GM10847 (cell line): ENCODE measurements around the gene TYW3.
A peak's percentile ranks its signal among the peaks of the same experiment; 100 is the strongest.

Experiments
- POLR2A ChIP-seq: IDR thresholded peaks from 2 replicates; pipeline ENCODE4 v1.6.1; 2011; ENCODE audit not compliant: insufficient read length; ENCODE audit errors: extremely low read depth

The TYW3 gene, protein sequence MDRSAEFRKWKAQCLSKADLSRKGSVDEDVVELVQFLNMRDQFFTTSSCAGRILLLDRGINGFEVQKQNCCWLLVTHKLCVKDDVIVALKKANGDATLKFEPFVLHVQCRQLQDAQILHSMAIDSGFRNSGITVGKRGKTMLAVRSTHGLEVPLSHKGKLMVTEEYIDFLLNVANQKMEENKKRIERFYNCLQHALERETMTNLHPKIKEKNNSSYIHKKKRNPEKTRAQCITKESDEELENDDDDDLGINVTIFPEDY

DNA sequence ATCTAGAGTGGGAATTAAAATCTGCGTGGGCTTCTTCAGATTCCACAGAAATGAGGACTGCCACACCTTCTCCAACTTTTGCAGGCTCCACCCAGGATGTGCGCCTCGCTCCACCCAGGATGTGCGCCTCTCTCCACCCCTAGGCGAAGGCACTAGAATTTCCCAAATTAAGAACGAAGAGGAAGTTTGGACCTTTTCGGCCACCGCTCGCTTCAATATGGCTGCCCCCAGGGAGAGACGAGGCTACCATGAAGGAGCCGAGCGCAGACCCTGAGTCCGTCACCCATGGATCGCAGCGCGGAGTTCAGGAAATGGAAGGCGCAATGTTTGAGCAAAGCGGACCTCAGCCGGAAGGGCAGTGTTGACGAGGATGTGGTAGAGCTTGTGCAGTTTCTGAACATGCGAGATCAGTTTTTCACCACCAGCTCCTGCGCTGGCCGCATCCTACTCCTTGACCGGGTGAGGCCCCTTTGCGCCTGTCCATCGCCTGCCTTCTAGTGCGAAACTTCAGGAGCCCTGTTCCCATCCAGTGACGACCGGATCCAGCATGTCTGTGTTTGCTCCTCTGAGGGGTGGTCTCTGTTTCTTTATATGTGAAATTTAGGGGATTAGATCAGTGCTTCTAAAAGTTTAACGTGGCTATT, at the start of gene TYW3, which contains the start of gene CRYZ:
Gene TYW3 (plus strand): TSS at position 193 of the 644 bp plus-strand sequence. CDS start 93 bp downstream, at position 286.
Gene CRYZ (minus strand): TSS at position 91 of the 644 bp plus-strand sequence. CDS start 8,229 bp downstream, outside the sequence.
- peak; percentile 65 for TF ChIP-seq POLR2A

DNA sequence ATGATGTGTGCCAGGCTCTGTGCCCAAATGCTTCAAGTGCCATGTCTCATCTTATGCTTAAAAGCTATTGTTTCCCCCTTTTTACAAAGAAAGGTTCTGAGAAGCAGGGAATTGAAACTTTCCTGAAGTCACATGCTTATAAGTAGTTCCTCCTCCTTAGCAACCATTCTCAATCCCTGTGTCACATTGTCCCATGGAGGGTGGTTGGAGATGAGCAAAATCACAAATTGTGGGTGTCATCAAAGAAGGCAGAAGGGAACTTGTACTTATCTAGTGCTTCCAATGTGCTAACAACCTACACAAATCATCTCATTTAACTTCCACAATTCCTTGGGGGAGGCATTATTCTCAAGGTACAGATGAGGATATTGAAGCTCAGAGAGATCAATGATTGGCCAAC, 49.3 kb upstream of the TYW3 start:
- no peak for TF ChIP-seq POLR2A

DNA sequence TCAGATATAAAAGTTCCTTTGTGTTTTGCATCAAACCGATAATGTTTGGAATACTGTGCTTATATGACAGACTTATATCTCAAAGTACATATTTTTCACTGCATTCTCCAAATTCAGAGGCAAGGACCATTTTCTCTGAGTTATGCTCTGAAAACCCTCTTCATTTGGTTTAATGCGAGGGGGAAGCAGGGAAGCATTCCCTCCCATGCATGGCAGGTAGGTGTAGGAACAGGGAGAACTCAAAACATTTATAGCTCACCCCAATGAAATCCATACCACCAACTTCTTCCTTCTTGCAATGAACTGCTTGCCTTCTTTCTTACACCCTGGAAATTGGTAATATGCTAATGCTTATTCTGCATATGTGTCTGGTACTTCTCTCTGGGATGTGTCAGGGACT, 48.7 kb upstream of the TYW3 start:
- no peak for TF ChIP-seq POLR2A

DNA sequence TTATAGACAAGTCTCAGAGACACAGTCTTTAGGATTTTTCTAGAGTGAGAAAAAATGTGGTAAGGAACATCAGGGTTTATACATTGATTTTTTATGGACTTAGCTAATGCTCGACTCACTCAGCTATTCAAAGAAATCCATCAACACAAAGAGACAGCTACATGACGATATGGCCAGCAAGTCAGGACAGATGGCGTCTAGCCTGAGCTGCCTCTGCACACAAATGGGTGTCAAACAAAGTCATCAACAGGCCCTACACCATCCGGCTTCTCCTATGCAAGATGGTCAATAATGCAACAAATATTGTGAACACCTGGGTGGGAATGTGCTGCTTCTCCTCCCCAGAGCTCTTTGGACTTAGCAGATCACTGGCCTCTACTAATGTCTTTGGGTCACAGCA, 46.0 kb upstream of the TYW3 start:
- no peak for TF ChIP-seq POLR2A

DNA sequence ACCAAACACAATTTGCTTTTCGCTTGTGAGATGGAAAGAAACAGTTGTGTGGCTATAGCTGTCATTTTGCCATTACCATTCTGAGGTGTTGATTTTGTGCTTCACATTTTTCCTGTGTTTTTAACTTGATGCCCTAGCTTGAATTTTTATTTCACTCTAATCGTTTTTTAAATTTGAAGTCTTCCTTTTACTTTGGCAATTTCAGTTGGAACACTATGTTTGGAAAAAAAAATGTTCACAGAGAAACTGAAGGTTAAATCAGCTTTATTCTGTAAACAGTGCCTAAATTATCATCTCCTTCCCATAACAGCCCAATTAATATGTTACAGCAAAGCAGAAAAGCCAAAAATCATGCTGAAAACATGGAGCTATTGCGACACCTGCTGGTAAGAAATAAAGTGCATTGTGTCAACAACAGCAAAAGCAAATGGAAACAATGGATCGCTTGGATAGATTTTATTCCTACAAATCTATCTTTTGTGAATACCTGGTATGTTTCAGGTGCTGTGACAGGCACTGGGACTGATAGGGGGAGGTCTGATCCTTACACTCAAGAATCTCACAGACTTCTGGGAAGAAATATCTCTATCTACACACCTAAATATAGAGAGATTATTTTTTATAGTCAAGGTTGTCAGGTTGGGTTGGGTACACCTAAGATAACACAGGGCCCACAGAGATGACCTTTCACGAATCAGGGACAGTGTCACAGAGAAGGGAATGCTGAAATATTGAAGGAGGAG, 43.2 kb upstream of the TYW3 start:
- TF ChIP-seq POLR2A, result no peak

DNA sequence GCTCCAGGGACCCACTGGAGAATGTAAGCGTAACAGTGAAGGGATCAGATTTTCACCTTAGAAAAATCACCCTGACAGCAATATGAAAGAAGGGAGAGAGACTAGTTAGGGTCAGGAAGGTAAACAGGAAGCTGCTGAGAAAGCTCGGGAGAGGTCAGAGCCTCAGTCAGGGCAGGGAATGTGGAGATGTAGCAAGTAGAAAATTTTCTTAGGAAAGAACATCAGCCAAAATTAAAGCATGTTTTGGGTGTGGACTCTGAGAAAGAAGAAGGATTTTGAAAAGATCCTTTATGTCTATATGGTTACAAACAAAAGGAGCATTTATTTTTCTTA, 42.6 kb upstream of the TYW3 start:
- TF ChIP-seq POLR2A, result no peak

DNA sequence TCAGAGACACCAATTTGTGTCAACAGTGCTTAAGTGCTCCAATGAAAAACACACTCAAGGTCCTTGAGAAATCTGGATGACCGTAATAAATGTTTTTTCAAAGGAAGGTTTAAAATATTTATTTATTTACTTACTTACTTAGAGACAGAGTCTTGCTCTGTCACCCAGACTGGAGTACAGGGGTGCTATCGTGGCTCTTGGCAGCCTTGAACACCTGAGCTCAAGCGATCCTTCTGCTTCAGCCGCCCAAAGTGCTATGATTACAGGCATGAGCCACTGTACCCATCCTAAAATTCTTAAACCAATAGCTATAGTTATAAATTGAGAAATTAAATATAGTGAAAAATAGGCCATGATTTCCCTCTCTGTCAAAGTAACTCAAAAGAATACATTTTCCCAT, 42.0 kb upstream of the TYW3 start:
- no peak for TF ChIP-seq POLR2A

DNA sequence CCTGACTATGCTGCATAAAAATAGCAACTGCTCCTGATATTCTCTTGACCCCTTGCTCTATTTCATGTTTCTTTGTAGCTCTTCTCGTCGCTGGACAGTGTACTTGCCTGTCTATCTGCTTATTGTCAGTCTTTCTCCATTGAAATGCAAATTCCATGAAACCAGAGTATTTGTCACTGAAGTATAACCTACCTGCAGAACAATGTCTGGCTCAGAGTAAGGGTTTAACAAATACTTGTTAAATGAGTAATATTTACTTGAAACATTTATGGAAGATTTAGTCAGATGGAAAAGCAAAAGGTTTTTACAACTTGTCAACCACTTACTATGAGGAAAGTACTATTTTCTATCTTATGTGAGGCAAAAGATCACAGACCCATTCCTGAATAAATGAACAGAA, 39.5 kb upstream of the TYW3 start:
- no peak for TF ChIP-seq POLR2A

DNA sequence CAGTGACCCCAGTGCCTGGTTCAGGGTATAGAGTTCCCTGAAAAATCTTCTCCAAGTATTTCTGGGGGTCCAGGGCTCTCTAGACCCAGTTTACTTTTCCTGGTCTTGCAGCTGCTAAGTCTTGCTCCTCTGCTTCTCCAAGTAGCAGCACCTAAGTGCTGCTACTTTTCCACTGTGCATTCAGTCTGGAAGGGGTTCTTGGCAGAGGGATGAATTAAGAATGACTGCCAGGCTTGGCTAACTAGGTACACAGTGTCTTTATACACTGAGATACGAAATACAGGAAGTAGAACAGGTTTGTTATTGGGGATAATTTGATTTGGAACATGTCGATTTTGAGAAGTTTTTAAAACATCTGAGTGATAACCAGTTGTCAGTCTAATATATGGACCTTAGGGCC, 35.1 kb upstream of the TYW3 start:
- TF ChIP-seq POLR2A, result no peak

DNA sequence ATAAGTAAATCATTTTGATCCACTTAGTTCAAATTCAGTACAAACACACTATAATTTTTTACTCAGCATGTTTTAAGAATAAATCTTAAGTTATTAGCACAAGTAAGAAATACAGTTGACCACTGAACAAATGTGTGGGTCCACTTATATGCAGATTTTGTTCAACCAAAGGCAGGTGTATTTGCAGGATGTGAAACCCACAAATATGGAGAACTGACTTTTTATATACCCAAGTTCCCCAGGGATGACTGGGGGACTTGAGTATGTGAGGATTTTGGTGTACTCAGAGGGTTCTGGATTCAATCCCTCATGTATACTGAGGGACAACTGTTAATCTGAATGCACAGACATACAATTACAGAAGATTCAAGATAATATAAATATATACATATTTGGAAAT, 33.6 kb upstream of the TYW3 start:
- no peak for TF ChIP-seq POLR2A

DNA sequence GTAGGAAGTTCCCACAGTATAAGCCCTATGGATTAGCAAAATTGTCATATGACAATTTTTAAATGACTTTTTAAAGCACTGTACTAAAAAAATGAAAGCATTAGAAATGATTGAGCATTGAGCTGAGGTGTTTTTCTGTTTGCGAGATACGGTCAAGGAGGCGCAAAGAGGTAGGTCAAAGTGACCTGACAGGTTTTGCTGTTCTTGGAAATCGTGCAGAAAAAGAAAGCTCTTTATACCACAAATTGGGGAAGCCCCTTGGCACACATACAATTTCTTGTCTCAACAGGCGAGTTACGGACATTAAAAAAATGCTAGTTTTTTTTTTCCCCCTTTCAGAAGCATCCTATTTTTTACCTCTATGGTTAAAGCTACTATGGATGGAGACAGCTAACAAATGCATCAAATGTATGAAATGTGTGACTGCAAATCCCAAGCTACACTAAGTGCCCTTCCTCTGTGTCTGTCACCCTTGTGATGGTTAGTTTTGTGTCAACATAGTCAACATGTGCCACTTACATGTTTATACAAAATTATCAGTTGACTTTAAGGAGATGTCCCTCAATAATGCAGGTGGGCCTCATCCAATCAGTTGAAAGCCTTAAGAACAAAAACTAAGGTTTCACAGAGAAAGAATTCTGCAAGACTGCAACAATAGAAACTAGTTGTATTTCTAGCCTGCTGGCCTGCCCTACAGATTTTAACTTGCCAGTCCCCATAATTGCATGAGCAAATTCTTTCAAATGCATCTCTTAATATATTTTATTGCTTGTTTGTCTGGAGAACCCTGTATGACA, 29.4 kb upstream of the TYW3 start:
- TF ChIP-seq POLR2A, result no peak

DNA sequence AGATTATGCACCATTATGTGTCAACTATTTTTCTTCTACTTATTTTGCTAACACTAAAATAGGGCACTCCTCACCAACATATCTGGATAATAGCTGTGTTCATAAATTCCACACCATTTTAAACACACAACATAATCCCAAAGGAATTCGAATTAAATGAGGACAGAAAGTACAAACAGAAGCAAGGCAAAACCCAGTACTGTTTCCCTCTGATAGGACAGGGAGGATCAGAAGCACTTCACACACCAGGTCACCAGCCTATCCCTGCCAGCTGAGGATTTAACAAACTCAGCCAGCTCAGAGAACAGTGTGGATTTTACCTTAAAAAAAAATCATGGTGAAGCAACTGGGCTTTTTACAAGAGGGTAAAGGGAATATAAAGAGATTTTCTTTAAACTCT, 20.1 kb upstream of the TYW3 start:
- TF ChIP-seq POLR2A, result no peak

DNA sequence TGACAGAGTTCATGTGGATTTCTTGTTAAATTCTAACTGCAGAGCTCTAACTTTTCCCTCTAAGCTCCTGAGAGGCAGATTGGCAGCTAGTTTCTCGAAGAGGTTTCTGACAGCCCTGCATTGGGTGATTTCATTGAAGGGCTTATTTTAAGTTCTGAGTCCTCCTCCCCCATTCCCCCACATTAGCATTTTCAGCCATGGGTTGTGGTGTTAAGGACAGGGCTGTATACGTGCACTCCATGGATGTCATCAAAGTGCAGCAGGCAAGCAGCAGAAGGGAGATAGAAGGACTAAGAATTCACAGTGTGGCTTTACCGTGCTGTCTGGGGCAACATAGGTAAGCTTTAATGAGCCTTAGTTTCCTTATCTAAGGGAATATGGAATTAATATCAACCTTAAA, 19.1 kb upstream of the TYW3 start:
- no peak for TF ChIP-seq POLR2A

DNA sequence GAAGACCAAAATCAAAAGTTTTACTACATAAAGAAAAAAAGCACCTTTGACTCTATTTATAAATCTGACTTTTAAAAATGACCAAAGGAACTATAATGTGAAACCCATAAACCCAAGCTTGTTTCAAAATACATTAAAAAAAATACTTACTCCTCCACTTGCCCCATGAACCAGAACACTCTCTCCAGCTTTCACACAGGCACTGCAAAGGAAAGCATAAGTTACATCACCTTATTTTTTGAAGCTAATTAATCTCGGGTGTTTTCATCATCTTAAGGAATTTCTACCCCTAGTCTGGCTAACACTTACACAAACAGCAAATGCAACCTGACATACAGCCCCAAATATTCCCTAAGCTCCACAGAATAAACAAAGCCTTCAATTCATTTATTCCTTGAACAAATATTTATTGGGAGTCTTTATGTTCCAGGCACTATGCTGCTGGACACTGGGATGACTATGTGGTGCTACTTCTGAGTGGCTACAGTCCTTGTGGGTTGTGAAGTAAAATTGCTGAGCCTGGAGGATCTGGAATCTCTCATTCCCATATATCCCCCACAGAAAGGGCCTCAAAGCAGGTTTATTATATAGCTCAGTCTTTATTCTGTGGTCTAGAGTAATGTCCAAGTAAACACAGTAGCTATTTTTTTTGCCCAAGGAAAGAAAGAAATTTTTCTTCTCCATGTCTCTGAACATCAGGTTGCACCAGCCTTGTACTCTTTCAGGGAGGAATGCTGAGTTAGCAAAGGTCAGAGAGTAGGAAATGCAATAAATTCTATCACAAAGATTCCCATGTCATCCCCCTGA, 18.3 kb upstream of the TYW3 start:
- TF ChIP-seq POLR2A, result no peak

DNA sequence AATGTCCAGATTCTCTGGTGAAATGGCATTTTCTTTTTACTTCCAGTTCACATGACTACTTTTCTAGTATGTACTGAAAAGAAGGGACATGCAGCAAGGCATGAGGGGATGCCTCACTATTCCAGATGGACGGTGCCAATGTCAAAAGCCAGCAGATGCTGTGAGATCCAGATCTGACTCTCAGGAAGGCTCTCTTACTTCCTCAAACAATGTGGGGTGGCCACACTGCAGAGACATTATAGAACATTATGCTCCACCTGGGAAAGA, 17.8 kb upstream of the TYW3 start:
- TF ChIP-seq POLR2A, result no peak

DNA sequence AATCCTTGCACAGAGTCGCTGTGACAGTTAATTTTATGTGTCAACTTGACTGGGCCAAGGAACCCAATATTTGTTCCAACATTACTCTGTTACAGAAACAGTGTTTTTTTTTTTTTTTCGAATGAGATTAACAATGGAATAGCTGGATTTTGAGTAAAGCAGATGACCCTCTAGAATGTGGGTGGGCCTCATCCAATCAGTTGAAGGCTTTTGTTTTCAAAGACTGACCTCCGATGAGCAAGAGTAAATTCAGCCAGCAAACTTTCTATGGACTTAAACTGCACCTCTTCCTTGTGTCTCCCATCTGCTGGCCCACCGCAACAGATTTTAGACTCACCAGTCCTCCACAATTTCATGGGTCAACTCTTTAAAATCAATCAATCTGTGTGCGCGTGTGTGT, 17.1 kb upstream of the TYW3 start:
- no peak for TF ChIP-seq POLR2A

DNA sequence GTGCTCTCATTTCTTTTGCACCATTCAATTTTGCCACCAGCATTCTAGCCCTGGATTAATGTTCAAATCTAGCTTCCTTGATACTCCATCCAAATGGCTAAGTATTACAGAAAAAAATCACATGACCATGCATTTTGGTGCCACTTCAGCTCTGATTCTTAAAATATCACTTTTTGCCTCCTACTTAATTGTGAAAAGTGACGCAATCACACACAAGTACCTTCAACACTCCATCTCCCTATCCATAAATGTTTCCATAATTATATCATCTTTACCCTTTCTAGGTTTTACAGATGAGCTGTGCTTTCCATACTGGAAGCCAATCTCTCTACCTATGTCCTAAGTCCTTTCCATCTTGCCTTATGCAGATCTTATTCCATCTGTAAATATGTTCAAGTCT, 16.1 kb upstream of the TYW3 start:
- TF ChIP-seq POLR2A, result no peak
